ENCODE data around the gene CHD9.

CHD9 gene

DNA sequence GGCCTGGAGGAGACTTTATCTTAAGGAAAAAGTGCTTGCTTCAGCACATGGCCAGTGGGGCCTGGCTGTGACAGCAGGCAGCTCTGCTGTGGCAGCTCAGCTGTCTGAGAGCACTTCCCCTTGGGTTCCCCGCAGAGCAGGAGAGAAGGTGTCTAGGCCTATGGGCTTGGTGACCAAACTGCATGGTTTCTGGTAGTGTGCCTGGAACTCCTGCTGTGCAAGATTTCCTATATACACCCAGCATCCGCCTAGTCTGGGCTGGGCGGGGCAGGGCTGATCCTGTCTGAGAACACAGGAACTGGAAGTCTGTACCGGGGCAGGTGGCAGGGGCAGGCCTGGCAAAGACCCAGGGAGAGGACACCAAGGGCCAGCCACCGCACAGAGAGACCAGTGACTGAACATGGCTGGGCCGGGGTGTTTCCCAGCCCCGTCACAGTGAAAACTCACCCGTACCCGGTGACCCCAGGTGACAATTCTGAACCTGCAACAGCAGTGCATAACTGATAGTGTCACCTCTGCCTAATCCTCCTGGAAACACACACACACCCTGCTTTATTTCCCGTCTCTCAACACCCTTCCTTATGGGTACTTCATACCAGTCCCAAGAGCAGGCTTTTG is 39.3 kb downstream of the CHD9 start:
- no peak for DNase-seq (ENCODE audit: low spot score)

DNA sequence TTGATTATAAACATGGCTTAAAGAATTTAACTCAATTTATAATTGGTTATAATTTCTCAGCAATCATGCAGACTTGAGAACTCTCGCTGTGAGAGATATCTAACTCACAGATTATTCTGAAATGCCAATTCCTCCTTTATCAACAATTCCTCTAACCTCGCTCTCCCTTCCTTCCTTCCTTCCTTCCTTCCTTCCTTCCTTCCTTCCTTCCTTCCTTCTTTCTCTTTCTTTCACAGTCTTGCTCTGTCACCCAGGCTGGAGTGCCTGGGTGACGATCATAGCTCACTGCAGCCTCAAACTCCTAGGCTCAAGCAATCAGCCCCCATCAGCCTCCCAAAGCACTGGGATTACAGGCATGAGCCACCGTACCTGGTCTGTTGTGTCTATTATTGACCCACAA is 42.4 kb downstream of the CHD9 start:
- DNase-seq (ENCODE audit: low spot score) = no peak

DNA sequence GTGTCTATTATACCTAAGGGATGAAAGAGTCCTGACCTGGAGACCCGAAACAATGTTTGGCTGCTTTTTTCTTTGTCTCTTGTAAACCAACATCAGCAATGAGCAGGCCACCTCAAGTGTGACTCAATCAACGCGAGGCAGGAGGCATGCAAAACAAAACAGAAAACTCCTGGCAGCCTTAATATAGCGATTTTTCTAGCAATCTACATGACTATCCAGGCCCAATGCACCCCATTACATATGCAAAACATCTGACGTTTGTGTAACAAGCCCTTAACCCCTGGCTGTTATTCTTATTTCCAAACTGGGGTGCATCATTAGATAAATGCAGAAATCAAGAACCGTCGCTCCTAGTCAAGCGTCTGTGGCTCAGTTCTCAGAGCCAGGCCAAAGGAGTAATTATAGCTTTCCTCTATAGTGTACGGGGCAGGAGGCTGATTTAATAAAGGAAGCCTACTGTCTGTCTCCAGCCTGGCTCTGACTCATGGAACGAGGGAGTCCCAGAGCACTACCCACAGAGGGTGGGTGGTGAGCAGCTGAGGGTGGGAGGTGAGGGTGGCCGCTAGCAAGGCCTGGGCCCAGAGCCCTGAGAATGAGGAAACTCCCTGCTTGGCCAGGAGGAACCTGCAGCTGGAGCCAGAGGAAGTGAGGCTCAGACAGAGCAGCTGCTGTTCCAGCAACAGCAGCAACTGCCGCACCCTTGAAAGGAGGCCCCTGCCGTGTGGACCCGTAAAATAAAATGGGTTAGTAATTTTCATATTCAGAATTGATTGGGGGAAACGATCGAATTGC is 43.9 kb downstream of the CHD9 start:
- no peak for DNase-seq (ENCODE audit: low spot score)

DNA sequence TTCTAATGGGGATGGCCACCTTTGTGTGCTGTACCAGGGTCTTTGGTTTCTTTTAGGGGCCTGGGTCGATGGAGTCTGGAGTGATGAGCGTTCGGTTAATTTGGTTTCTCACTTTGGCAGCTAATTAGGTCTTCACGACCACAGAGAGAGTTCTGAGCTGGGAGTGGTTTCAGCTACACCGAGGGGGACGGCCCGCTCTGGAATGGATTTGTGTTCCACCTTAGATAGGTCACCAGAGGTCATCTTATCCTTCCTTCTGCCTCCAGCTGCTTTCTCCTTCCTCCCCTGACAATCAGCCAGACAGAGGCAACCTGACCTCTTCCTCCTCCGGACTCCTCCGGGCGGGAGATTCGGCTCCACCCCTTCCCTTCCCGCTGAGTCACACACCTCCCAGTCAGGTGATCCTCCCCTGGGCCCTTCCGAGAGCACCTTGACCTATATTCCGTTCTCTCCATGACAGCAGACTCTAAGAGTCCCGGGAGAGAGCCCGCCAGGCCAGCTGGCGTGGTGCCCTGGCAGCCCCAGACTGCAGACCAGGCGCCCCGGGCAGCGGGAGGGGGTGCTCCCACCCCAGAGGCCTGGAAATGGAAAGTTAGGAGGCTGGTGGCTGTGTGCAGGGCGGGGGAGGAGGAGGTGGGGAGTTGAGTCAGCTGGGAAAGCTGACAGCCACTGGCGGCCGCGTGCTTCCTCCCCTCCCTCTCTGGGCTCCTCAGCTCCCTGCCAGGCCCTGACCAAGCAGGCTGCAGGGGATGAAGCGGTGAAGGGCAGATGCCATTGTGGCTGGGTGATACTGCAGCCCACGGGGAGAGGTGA is 44.7 kb downstream of the CHD9 start:
- DNase-seq (ENCODE audit: low spot score) = peak; percentile 81

DNA sequence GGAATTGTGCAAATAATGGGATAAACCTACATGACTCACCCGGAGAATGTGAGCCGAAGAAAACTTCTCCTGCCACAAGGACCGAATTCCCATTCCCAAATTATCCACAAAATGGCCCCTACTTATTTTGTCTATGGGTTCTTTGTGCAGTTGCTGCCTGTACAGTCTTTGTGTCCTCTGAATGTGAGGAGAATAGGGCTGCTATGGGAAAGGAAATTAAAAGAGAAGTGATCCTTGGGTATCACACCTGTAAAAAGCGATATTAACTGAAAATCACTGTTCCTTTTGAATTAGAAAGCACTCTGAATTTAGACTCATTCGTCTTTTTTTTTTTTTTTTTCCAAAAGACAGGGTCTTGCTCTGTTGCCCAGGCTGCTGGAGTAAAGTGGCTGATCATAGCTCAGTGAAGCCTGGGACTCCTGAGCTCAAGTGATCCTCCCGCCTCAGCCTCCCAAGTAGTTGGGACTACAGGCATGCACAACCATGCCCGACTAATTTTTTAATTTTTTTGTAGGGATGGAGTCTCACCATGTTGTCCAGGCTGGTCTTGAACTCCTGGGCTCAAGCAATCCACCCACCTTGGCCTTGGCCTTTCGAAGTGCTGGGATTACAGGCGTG is 45.4 kb downstream of the CHD9 start:
- DNase-seq (ENCODE audit: low spot score) = no peak

DNA sequence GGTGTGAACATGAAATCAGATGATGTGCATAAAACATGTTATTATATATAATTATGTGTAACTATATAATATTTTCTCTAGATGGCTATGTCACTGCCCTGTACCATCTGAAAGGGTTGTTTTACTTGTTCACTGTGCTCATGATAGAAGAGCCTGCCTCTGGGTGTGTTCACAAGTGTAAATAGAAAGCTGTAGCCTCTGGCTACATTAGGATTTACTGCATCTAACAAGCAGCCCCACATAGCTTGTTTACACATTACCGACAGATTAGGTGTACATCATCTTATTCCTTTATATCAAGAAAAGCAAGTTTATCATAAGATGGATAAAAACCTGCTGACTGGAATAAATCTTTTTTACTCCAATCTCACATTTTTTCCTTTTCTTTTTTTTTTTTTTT is 46.1 kb downstream of the CHD9 start:
- no peak for DNase-seq (ENCODE audit: low spot score)

DNA sequence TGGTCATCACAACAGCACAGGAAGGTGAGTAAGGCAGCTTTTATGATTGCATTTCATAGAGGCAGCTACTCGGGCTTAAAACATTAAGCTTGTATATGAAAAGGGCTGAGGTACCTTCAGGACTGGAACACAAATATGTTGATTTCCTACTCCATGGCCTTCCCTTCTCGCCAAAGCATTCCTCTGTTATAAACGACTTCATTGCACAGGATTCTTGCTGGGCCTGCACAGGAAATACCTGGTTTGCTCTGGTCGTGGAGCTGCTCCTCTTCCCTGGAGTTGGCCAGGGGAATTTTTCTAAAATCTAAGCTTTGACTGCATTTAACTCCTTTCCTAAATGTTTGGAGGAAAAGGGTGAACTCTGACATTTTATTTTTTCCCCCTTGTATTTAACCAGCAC is 49.0 kb downstream of the CHD9 start:
- no peak for DNase-seq (ENCODE audit: low spot score)

DNA sequence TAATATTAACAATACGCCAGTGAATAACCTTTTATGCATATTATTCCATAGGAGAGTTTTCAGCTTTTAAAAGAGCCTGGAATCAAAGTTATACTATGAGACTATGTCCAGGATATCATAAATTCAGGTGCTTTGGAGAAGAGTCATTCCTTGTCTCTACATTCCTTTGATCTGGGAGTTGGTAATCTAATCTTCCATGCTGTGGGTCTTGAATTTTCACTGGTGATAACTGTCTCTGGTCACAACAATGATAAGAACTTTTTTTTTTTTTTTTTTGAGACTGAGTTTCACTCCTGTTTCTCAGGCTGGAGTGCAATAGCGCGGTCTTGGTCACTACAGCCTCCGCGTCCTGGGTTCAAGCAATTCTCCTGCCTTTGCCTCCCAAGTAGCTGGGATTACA is 50.8 kb downstream of the CHD9 start:
- no peak for DNase-seq (ENCODE audit: low spot score)

DNA sequence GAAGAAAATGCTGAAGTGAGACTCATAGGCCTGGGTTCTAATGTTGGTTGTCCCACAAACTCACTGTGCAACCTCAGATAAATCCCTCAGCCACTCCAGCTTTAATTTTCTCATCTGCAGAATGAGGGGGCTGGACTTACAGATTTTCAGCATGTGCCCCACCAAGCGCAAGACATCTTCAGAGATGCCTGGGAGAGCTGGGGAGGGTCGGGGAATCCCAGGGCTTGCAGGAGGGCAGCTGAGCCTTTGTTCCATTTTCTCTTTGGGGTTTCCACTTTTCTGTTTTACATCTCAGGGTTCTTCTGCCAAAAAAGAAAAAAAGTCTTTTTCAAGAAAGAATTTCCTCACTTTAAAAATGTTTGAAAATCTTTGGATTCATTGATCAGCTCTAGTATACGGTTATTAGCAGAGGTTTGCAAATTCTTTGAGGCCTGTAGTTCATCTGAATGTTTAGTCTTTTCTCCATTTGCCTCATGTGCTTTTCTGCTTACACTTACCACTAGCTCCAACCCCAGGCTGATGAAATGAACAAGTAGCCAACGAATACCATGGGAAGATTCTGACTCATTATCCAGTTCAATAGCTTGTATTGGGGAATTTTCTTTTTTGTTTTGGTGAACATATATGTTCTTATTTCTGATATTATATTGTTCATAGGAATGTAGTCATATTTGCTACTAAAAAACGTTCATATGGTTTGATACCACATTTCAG is 56.4 kb downstream of the CHD9 start:
- no peak for DNase-seq (ENCODE audit: low spot score)

DNA sequence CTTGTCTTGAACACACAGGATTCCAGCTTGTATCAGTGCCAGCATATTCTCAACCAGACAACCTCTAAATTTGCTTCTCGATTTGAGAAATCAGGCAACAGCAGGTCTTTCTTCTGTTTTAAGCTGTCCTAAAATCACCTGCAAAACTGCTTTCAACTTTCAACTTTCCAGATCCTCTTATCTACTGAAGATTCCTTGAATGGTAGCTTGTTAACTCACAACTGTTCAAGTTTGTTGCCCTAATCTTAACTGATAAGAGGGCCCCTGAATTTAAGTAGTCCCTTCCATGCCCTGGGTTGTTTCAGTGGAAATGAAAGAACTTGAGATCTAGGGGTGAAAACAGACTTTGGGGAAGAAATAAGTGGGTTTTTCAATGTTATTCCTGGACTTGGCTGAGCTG is 57.2 kb downstream of the CHD9 start:
- no peak for DNase-seq (ENCODE audit: low spot score)

DNA sequence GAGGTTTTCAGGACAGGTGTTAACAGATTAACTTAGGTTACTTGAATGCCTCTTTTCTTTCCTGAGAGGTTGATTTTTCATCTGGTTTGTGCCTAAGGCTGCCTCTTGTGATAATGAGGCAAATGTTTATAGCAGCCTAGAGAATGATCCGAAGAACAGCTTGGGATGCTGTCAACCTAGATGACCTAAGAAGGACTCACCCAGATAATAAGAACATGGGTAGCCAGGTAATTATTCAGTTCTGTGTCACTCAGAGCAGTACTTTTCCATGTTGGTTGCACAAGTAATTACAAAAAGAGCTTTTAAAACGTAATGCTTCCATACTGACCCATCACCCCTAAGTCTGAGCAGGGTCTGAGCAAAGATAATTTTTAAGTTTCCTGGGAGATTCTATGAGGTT is 60.3 kb downstream of the CHD9 start:
- no peak for DNase-seq (ENCODE audit: low spot score)

DNA sequence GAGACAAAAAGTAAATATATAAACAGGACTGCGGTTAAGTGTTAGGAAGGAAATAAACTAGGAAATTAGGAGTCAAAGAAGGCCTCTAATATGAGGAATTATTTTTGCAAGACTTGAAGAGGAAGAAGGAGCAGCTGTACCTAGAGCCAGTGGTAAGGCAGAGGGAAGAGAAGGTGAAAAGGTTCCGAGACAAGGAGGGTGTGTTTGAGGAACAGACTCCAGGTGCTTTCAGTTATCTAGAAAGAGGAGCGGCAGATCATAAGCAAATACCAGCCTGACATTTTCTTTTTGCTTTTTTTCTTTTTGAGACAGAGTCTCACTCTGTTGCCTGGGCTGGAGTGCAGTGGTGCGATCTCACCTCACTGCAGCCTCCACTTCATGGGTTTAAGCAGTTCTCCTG is 61.0 kb downstream of the CHD9 start:
- DNase-seq (ENCODE audit: low spot score) = no peak

DNA sequence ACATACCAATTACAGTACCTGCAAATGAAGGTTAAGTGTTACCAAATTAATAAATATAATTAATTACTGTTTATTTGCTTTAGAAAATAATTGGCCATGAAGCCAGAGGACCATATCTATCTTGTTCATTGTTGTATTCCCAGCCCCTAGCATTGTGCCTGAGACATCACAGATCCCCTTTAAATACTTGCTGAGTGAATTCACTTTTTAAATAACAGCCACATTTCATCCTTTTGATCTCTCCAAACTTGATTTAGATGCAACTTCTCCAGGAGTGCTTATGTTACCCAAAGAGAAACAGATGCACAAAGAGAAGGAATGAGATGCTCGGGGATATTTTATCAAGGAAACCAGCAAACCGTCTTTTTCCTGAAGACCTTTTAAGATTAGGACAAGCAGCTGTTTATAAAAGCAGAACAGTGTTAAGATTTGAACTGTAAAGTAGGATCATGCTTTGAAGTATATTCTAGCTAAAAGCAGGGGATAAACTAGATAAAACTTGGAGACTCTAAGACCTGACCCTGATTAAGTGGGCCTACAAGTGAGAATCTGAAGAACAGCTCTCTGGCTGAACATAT is 66.3 kb downstream of the CHD9 start:
- no peak for DNase-seq (ENCODE audit: low spot score)

DNA sequence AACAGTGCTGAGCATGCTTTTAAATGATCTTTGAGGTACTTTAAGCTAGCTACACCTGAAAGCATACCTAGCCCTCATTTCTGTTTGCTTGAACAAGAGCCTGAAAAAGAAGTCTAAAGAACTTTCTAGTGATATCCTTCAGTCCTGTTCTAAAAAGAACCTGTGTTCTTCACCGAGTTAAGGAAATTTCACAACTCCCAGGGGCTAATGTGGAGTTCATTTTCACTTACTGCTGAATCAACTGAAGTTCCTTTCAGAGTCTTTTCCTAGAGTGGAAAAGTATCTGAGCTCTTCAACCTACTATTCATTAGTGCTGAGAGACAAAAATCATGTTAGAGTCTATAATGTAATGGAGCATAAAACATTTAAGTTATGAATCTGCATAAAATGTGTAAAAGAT is 66.9 kb downstream of the CHD9 start:
- no peak for DNase-seq (ENCODE audit: low spot score)

DNA sequence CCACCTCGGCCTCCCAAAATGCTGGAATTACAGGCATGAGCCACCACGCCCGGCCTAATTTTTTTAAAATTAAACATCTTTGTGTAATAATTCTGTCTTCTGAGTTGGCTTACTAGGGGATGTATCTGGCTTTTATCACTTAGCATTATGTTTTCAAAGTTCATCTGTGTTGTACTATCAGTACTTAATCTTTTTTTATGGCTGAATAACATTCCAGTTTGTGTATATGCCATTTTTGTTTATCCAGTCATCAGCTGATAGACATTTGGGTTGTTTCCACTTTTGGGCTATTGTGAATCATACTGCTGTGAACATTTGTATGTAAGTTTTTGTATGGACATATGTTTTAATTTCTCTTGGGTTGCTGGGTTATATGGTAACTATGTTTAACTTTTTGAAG is 69.0 kb downstream of the CHD9 start:
- DNase-seq (ENCODE audit: low spot score) = no peak

DNA sequence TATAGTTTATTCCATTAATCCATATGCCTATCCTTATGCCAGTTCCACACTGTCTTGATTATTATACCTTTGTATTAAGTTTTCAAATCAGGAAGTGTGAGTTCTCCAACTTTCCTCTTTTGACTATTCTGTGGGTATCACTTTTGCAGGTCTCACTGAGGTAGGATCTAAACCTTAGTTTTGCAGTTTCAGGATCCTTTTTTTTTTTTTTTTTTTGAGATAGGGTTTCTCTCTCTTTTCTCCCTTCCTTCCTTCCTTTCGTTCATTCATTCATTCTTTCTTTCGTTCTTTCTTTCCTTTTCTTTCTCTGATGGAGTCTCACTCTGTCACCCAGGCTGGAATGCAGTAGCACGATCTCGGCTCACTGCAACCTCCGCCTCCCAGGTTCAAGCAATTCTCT is 71.6 kb downstream of the CHD9 start:
- DNase-seq (ENCODE audit: low spot score) = no peak

DNA sequence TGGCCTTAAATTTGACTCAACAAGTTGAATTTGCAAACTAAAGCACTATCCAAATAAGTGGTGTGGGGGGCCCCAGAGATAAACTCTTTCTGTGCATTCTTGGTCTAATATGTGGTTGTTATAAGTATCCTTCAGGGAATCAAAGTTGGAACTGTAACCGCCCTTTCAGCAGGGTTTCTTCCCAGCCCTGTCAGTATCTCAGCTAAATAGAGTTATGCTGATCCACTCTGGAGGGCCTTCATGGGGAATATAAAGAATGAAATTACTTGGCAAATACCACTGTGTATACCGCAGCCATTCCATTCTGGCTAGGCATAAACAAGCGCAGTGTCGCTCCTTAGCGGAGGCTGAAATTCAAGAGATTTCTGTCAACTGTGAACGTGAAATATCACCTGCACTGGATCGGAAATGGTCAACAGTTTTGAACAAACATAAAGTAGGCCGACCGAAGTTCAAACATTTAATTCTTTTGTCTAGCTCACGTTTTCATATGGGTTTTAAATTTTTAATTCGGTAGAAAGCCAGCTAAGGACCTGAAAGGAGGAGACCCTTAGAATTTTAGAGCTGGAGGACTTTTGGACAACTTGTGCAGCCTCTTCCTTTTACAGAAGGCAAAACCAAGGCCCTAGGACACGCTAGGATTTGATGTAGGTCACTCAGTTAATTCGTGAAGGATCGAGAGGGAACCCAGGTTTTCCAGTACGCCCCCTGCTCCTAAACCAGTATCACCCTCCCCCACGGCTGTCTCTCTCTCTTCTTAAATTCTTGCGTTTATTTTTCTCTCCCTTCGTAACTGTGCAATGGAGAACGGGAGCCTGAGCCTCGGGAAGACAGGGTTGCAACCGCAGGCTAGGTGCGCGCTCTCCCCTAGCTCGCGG is 74.7 kb downstream of the CHD9 start:
- no peak for DNase-seq (ENCODE audit: low spot score)

DNA sequence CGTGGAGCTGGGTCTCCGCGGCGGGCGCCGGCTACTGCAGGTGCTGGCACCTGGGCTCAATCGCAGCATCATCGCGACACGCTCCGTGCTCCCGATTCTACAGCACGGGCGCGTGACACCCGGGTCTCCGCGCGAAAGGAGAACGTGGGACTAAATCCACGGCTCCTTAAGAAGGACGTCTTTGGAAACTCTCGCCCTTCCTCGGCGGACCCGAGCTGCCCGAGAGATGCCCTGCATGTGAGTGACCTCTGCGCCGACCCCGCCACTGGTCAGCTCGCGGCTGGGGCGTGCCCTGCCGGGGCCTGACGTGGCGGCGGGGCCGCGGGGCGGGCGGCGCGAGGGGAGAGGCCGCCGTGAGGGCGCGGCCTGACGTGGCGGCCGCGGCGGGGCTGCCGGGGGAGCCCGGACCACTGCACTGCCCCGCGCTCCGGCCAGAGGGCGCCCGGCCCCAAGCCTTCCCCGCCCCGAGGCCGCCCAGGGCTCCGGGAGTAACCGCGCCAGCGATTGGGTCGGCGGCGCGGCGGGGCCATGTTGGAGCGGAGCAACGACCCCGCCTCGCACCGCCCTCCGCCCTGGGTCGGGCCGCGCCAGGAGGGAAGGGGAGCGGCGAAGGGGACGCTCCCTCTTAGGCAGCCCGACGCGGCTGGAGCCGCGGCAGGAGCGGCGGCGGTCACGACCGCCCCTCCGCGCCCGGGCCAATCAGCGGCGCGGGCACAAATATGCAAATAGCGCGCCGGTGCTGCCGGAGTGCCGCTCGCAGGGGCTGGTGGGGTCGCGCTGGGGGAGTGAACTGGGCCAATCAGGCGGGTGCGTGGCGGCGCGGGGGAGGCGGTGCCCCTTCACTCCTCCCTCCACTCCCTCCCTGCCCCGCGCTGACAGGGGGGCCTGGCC is 75.6 kb downstream of the CHD9 start:
- DNase-seq (ENCODE audit: low spot score) = peak; percentile 95

DNA sequence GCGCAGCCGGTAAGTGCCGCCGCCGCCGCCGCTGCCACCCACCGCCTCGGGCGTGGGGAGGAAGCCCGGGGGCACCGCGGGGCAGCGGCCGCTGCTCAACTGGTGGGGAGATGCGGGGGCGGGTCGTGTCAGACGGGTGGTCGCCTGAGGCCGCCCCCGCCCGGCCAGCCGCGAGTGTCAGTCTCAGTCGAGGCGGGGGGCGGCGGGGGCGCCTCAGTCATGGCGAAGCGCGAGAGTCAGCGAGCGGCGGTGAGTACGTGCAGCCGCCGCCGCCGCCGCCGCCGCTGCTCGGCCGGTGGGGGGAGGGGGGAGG is 76.2 kb downstream of the CHD9 start:
- no peak for DNase-seq (ENCODE audit: low spot score)
